Heart left ventricle (tissue), 16 donors: ENCODE measurements around the gene CD69. TPM values are rescaled to one million over a fixed set of nuclear protein-coding genes. Genes with fewer than 3 reads are reported as not detected.
A peak's percentile ranks its signal among the peaks of the same experiment; 100 is the strongest.
"Not testable (repeated sequence)": the region's sequence is repeated elsewhere in the genome, so short reads cannot be mapped to it uniquely, and the experiment has no call there.

ENCODE experiments used
- ATAC-seq, 4 donors: fragments of 200-7000 bp; cut with Tn5 transposase; one replicate each; pipeline ENCODE4 v1.9.1; 2020 to 2022; ENCODE audit warnings: moderate library complexity in 4 of 4, mild to moderate bottlenecking in 3 of 4, moderate number of reproducible peaks in 1 of 4
- DNase-seq, 5 donors: peaks; one replicate each; pipeline ENCODE4 v3.0.0-alpha.2; 2020
- H3K27ac ChIP-seq, 12 donors: fragments of 200-600 bp; sonication (generic) in 4 of 12; one replicate each; pipeline versions ENCODE4 v1.5.0 to v1.8.0; 2016 to 2022; ENCODE audit warnings: mild to moderate bottlenecking in 2 of 12
- H3K27me3 ChIP-seq, 9 donors: fragments of 200-600 bp; sonication (generic) in 2 of 9; one replicate each; pipeline versions ENCODE4 v1.5.1 to v1.8.0; 2016 to 2022; ENCODE audit warnings: mild to moderate bottlenecking in 3 of 9
- H3K36me3 ChIP-seq, 9 donors: fragments of 200-600 bp; sonication (generic) in 2 of 9; one replicate each; pipeline versions ENCODE4 v1.5.0 to v1.8.0; 2018 to 2022; ENCODE audit warnings: mild to moderate bottlenecking in 2 of 9
- H3K4me1 ChIP-seq, 12 donors: fragments of 200-600 bp; sonication (generic) in 4 of 12; one replicate each; pipeline versions ENCODE4 v1.5.0 to v1.8.0; 2016 to 2022; ENCODE audit warnings: mild to moderate bottlenecking in 3 of 12
- H3K4me3 ChIP-seq, 12 donors: fragments of 200-600 bp; sonication (generic) in 4 of 12; one replicate each; pipeline versions ENCODE4 v1.5.0 to v1.8.0; 2017 to 2022; ENCODE audit warnings: mild to moderate bottlenecking in 9 of 12, moderate library complexity in 4 of 12
- H3K9me3 ChIP-seq, 12 donors: fragments of 200-600 bp; sonication (generic) in 4 of 12; one replicate each; pipeline versions ENCODE4 v1.5.0 to v1.8.0; 2016 to 2022; ENCODE audit warnings: mild to moderate bottlenecking in 1 of 12
- POLR2A ChIP-seq, 2 donors: fragments of 450-650 bp; IDR thresholded peaks; one replicate each; pipeline ENCODE4 v1.6.1; 2017; ENCODE audit warnings: antibody characterized with exemption in 2 of 2, mild to moderate bottlenecking in 2 of 2, moderate library complexity in 2 of 2
- WGBS, 4 donors: extraction: QIAGEN DNeasy Blood & Tissue Kit in 2 of 4; methylation state at CpG; one replicate each; pipeline versions ENCODE4 v1.1.5 to v1.1.7; 2013 to 2018; 5-methylcytosine and 5-hydroxymethylcytosine counted together
- intact Hi-C, 10 donors: fragments of 100-400 bp; cut with DNase I; formaldehyde crosslinking; loops; one replicate each; pipeline versions ENCODE4 v1.11.1 to v1.14.2; 2022
- polyA plus RNA-seq, 2 donors: library from polyadenylated mRNA; stranded (reverse); fragments of 200-250 nt; gene quantifications; one replicate each; pipeline ENCODE4 v1.2.3, GENCODE V29; 2013
- total RNA-seq, 9 donors: library from RNA; depleted of rRNA in 2 of 9; stranded (reverse); fragments of >200 nt in 2 of 9; fragmentation: NEBNext Ultra II Directional in 3 of 9; extraction: Animal tissue kit (Norgen Biotek cat#: 25700) in 3 of 9; gene quantifications; one replicate each; pipeline versions ENCODE4 v1.1.0 to v1.2.4, GENCODE V29; 2016 to 2023
- TF ChIP-seq, protein P1 (sequence below), 12 donors: fragments of 200-600 bp; sonication (generic) in 4 of 12; IDR thresholded peaks; one replicate each; pipeline versions ENCODE4 v1.5.0 to v1.8.0; 2018 to 2022; ENCODE audit warnings: antibody characterized with exemption in 12 of 12, mild to moderate bottlenecking in 5 of 12
- donor health status: ischemic (EF 13 %, LVEDD 7.1; RV severe dilation, severe dysfunction).
- donor health status: healthy with polysubstance abuse.
- donor health status: DM: no; HTN: yes; CAD: no.
- donor health status: DM: no; HTN: no; CAD: no.
- donor health status: ischemic (EF 25% LVEDD 6.9; RV normal size, moderate dysfunction).
- donor health status: ischemic (EF 25% LVEDD 5.7; RV mildly dilated, moderate dysfunction).
- donor health status: healthy.
- donor health status: DM: yes; HTN: yes; CAD: no.
- donor health status: ischemic (EF 35%, LVEDD 5.7; RV mildly dilated, moderate dysfunction).
- donor health status: nonischemic (EF 11% LVEDD 7.7; RV severe dilation, severe dysfunction).
- donor health status: DM: yes; HTN: yes; CAD: no.
- donor health status: PGD.
- donor health status: ischemic (EF 29% LVEDD 5.4; RV normal size, mild dysfunction).
- donor health status: nonischemic (EF 23%, LVEDD 6.1; RV moderate dilation, normal function).

CD69 gene
- total and polyA plus RNA-seq, 11 donors, result 0.16 to 6.4 (median 0.43) TPM; not detected in 3

DNA sequence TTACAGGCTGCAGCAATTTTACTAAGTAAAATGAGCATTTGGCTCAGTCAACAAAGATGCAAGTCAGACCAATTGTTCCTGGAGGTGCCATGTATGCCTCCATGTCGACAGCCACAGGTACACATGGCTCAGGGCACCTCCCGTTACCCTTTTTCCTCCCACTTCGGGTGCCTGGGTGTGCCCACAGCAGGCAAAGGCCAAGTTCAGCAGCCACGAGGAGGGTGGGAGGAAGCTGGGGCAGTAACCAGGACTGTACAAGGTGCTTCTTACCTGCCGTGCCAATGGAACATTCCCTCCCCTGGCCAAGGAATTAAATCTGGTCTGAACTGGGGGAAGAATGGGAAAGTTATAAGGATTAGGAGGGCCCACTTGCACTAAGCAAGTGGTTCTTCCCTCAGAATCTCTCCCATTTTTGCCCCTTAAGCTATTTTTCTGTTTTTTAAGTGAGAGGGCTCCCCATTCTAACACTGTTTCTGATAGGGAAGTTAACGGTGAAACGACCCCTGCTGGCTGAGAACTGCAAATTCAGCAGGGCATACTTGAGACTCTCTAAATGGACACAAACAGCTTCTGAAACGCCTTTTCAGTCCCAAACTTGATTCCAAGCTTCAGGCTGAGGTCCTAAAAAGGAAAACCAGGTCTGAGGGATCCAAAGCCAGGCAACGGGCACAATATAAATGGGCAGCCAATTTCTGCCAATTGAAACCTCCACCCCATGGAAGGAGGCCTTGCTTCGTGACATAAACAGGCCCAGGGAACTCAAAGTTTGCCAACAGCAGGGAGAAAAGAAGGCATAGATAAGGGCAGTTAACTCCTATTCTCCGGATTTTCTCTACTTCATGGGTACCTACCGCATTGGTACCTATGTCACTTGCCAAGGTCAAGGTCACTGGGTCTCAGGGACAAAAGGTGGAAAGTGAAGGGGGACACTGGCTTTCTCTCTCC, 52.6 kb downstream of the CD69 start:
- ATAC-seq, result peak in 3 of 4 donors; percentile 68 to 74 (median 70)
- WGBS, 4 donors, result 56 to 69% (median 64%) methylated on average over 12 of the region's 12 CpGs
- TF ChIP-seq POLR2A (IDR thresholded peaks at IDR 0.05), result no peak
- TF ChIP-seq, protein P1, sequence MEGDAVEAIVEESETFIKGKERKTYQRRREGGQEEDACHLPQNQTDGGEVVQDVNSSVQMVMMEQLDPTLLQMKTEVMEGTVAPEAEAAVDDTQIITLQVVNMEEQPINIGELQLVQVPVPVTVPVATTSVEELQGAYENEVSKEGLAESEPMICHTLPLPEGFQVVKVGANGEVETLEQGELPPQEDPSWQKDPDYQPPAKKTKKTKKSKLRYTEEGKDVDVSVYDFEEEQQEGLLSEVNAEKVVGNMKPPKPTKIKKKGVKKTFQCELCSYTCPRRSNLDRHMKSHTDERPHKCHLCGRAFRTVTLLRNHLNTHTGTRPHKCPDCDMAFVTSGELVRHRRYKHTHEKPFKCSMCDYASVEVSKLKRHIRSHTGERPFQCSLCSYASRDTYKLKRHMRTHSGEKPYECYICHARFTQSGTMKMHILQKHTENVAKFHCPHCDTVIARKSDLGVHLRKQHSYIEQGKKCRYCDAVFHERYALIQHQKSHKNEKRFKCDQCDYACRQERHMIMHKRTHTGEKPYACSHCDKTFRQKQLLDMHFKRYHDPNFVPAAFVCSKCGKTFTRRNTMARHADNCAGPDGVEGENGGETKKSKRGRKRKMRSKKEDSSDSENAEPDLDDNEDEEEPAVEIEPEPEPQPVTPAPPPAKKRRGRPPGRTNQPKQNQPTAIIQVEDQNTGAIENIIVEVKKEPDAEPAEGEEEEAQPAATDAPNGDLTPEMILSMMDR (IDR thresholded peaks at IDR 0.05), result peak; percentile 60 to 81 (median 72)
- intact Hi-C loops, result loop anchor here (1.0 to 10.0 kb wide), 11 partner anchors 61 to 377 kb away; no protein-coding TSS in a partner anchor
- no peaks in the 10 kb centered on the region for H3K27me3 ChIP-seq
- peaks cover 0 to 6% (median 0%) of the 10 kb centered on the region in 12 donors for H3K9me3 ChIP-seq
- H3K4me1 ChIP-seq, result peaks cover 0 to 33% (median 0%) of the 10 kb centered on the region in 12 donors
- peak overlapping the region in 1 of 12 donors; percentile 73 for H3K27ac ChIP-seq
- peak; percentile 30 to 54 (median 40) for DNase-seq
- H3K4me3 ChIP-seq, result no peak overlapping the region
- no peaks in the 10 kb centered on the region for H3K36me3 ChIP-seq

- intact Hi-C loops, result loop anchor here in 7 of 10 donors (2.0 to 10.0 kb wide), 6 partner anchors 60 to 375 kb away; no protein-coding TSS in a partner anchor
- H3K27ac ChIP-seq, result peak overlapping the region in 1 of 12 donors; percentile 73
These were observed 53.3 kb downstream of the CD69 start for GRCh38 chr12:9707356-9707755.

DNA sequence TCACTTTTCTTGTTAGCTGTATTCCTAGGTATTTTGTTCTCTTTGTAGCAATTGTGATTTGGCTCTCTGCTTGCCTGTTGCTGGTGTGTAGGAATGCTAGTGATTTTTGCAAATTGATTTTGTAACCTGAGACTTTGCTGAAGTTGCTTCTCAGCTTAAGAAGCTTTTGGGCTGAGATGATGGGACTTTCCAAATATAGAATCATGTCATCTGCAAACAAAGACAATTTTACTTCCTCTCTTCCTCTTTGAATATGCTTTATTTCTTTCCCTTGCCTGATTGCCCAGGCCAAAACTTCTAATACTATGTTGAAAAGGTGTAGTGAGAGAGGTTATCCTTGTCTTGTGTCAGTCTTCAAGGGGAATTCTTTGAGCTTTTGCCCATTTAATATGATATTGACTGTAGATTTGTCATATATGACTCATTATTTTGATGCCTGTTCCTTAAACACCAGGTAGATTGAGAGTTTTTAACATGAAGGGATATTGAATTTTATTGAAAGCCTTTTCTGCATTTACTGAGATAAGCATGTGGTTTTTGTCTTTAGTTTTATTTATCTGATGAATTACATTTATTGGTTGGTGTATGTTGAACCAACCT, 54.5 kb downstream of the CD69 start:
- intact Hi-C loops, result loop anchor here in 7 of 10 donors (2.0 to 10.0 kb wide), 6 partner anchors 59 to 374 kb away; no protein-coding TSS in a partner anchor
- Histone ChIP-seq H3K4me3 (no peak overlapping the region), H3K36me3 (no peaks in the 10 kb centered on the region), H3K4me1 (peaks cover 0 to 51% (median 0%) of the 10 kb centered on the region in 12 donors), H3K27me3 (no peaks in the 10 kb centered on the region), H3K27ac (peak overlapping the region in 1 of 12 donors; percentile 48), H3K9me3 (peaks cover 0 to 12% (median 0%) of the 10 kb centered on the region in 12 donors)
- TF ChIP-seq, protein P1 (IDR thresholded peaks at IDR 0.05), result no peak
- TF ChIP-seq POLR2A (IDR thresholded peaks at IDR 0.05), result no peak
- DNase-seq (no peak), ATAC-seq (no peak)

More at GRCh38 chr12:9707356-9707755, 53.3 kb downstream of the CD69 start:
- ATAC-seq, result no peak
- Histone ChIP-seq H3K9me3 (peaks cover 0 to 6% (median 0%) of the 10 kb centered on the region in 12 donors), H3K4me1 (peaks cover 0 to 40% (median 0%) of the 10 kb centered on the region in 12 donors), H3K4me3 (no peak overlapping the region), H3K36me3 (no peaks in the 10 kb centered on the region), H3K27me3 (no peaks in the 10 kb centered on the region)
- no peak for TF ChIP-seq POLR2A (IDR thresholded peaks at IDR 0.05)
- TF ChIP-seq, protein P1 (IDR thresholded peaks at IDR 0.05), result no peak
- no peak for DNase-seq

DNA sequence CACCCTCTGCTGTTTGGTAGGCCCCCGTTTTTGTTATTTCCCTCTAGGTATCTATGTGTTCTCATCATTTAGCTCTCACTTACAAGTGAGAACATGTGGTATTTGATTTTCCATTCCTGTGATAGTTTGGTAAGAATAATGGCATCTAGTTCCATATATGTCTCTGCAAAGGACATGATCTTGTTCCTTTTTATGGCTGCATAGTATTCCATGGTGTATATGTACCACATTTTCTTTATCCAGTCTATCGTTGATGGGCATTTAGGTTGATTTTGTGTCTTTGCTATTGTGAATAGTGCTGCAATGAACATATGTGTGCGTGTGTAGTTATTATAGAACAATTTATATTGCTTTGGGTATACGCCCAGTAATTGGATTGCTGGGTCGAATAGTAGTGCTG, 56.1 kb downstream of the CD69 start:
- Histone ChIP-seq H3K9me3 (peaks cover 0 to 12% (median 0%) of the 10 kb centered on the region in 12 donors), H3K4me1 (peaks cover 0 to 67% (median 11%) of the 10 kb centered on the region in 12 donors)
- not testable (repeated sequence) for ATAC-seq, H3K27ac ChIP-seq, DNase-seq, H3K27me3 ChIP-seq, H3K36me3 ChIP-seq, H3K4me3 ChIP-seq
- 93 to 96% (median 94%) methylated on average over 5 of the region's 5 CpGs for WGBS, 4 donors
- intact Hi-C loops, result loop anchor here in 5 of 10 donors (5.0 to 10.0 kb wide), 2 partner anchors 57 to 370 kb away; no protein-coding TSS in a partner anchor

Other genes with a start within 250 kb of the CD69 start
- 1 to 10 TPM in 2 of 9 donors, under 1 TPM in 2, not detected in 5; 0.27 to 2.5 (median 1.1) TPM for gene KLRB1, start 153.0 kb downstream of the CD69 start, total RNA-seq
- gene KLRB1, start 153.0 kb downstream of the CD69 start, polyA plus RNA-seq, result under 1 TPM; 0.11 to 0.19 TPM
- 10 to 100 TPM in 1 of 9 donors, 1 to 10 TPM in 8; 1.4 to 18.7 (median 1.6) TPM for gene CLEC2D, start 91.2 kb downstream of the CD69 start, total RNA-seq
- gene CLEC2D, start 91.2 kb downstream of the CD69 start, polyA plus RNA-seq, result 1 to 10 TPM; 1.1 to 4.2 TPM
- 1 to 10 TPM in 1 of 9 donors, under 1 TPM in 1, not detected in 7; 0.93 to 4.6 TPM for gene CLECL1, start 27.8 kb downstream of the CD69 start, total RNA-seq
- gene CLECL1, start 27.8 kb downstream of the CD69 start, polyA plus RNA-seq, result not detected
- 1 to 10 TPM in 1 of 9 donors, under 1 TPM in 6, not detected in 2; 0.30 to 1.1 (median 0.56) TPM for gene KLRF1, start 66.6 kb upstream of the CD69 start, total RNA-seq
- gene KLRF1, start 66.6 kb upstream of the CD69 start, polyA plus RNA-seq, result under 1 TPM; 0.08 to 0.76 TPM
- gene CLEC2B, start 108.5 kb upstream of the CD69 start, total RNA-seq, result 10 to 100 TPM in 1 of 9 donors, 1 to 10 TPM in 8; 2.7 to 18.8 (median 4.5) TPM
- 1 to 10 TPM; 3.7 to 5.2 TPM for gene CLEC2B, start 108.5 kb upstream of the CD69 start, polyA plus RNA-seq
- not detected for gene KLRF2, start 120.6 kb upstream of the CD69 start, total RNA-seq
- not detected for gene KLRF2, start 120.6 kb upstream of the CD69 start, polyA plus RNA-seq
- gene CLEC2A, start 171.5 kb upstream of the CD69 start, total RNA-seq, result not detected
- gene CLEC2A, start 171.5 kb upstream of the CD69 start, polyA plus RNA-seq, result not detected
- gene CLEC12A, start 210.5 kb upstream of the CD69 start, total RNA-seq, result 10 to 100 TPM in 2 of 9 donors, 1 to 10 TPM in 2, under 1 TPM in 3, not detected in 2; 0.20 to 16.8 (median 1.3) TPM
- gene CLEC12A, start 210.5 kb upstream of the CD69 start, polyA plus RNA-seq, result 1 to 10 TPM in 1 of 2 donors, under 1 TPM in 1; 0.27 to 1.1 TPM
- not detected for gene CLEC1B, start 238.2 kb upstream of the CD69 start, total RNA-seq
- gene CLEC1B, start 238.2 kb upstream of the CD69 start, polyA plus RNA-seq, result not detected
- under 1 TPM in 2 of 9 donors, not detected in 7; 0.43 to 0.59 TPM for gene CLEC12B, start 249.7 kb upstream of the CD69 start, total RNA-seq
- not detected for gene CLEC12B, start 249.7 kb upstream of the CD69 start, polyA plus RNA-seq